SK-N-SH (cell line): ENCODE data around the gene CFAP107. TPM values are rescaled to one million over a fixed set of nuclear protein-coding genes. Genes with fewer than 3 reads are reported as not detected.

Experiments
- CTCF ChIA-PET: fragments of 300-600, 350-600 bp; formaldehyde crosslinking; extraction: SDS; loops from one replicate; lab custom pipeline; 2021; lab: Yijun Ruan, JAX
- POLR2A ChIA-PET: fragments of 350-600 bp; sonication (Branson Sonifier 250); formaldehyde crosslinking; extraction: SDS; loops from one replicate; lab custom pipeline; 2020; ENCODE audit warnings: antibody characterized with exemption, inconsistent platforms; lab: Yijun Ruan, JAX
- DNase-seq: peaks from one replicate; pipeline ENCODE4 v3.0.0; 2012
- H2AFZ ChIP-seq: fragments of 200-600 bp; sonication (generic); 2 replicates; pipeline ENCODE4 v1.8.1; 2016; ENCODE audit warnings: antibody characterized with exemption, mild to moderate bottlenecking, low read depth
- H3F3A ChIP-seq: fragments of 200-600 bp; sonication (generic); replicated peaks from 2 replicates; pipeline ENCODE3; 2016; ENCODE audit warnings: antibody characterized with exemption, mild to moderate bottlenecking; ENCODE audit not compliant: insufficient read depth
- H3K27ac ChIP-seq, 2 experiments: fragments of 200-500 bp in 1 of 2; fragments of 200-600 bp in 1 of 2; sonication (Bioruptor generic) in 1 of 2; sonication (generic), shearing (Covaris generic) in 1 of 2; 2 replicates each; pipeline versions ENCODE4 v1.5.1 to v1.6.1; 2014 to 2016; ENCODE audit warnings: low read depth in 2 of 2, inconsistent platforms in 1 of 2, low read length in 1 of 2, mild to moderate bottlenecking in 1 of 2, mixed read lengths in 1 of 2
- H3K27me3 ChIP-seq: fragments of 200-600 bp; sonication (generic), shearing (Covaris generic); 2 replicates; pipeline ENCODE4 v1.6.1; 2016; ENCODE audit warnings: mixed run types; ENCODE audit not compliant: insufficient read depth
- H3K36me3 ChIP-seq, 2 experiments: fragments of 200-500 bp in 1 of 2; fragments of 200-600 bp in 1 of 2; sonication (Bioruptor generic) in 1 of 2; sonication (generic) in 1 of 2; replicated peaks in 1 of 2; 2 replicates each; pipeline versions ENCODE3 to v1.5.1; 2014 to 2016; ENCODE audit warnings: low read length in 1 of 2, mild to moderate bottlenecking in 1 of 2; ENCODE audit not compliant: insufficient read depth in 2 of 2, control insufficient read depth in 1 of 2
- H3K4me1 ChIP-seq, 2 experiments: fragments of 200-500 bp in 1 of 2; fragments of 200-600 bp in 1 of 2; sonication (Bioruptor generic) in 1 of 2; sonication (generic), shearing (Covaris generic) in 1 of 2; 2 replicates each; pipeline versions ENCODE4 v1.5.1 to v1.6.1; 2014 to 2016; ENCODE audit warnings: low read depth in 1 of 2, low read length in 1 of 2, mixed run types in 1 of 2; ENCODE audit not compliant: insufficient read depth in 2 of 2, control insufficient read depth in 1 of 2
- H3K4me2 ChIP-seq: fragments of 200-600 bp; sonication (generic), shearing (Covaris generic); 2 replicates; pipeline ENCODE4 v1.6.1; 2017; ENCODE audit warnings: mixed run types
- H3K4me3 ChIP-seq, 2 experiments: fragments of 200-500 bp in 1 of 2; fragments of 200-600 bp in 1 of 2; sonication (Bioruptor generic) in 1 of 2; sonication (generic), shearing (Covaris generic) in 1 of 2; 2 replicates each; pipeline versions ENCODE4 v1.5.1 to v1.8.1; 2014 to 2016; ENCODE audit warnings: low read depth in 2 of 2, inconsistent platforms in 1 of 2, low read length in 1 of 2, mild to moderate bottlenecking in 1 of 2, mixed read lengths in 1 of 2, moderate library complexity in 1 of 2
- H3K79me2 ChIP-seq: fragments of 200-600 bp; sonication (generic); 2 replicates; pipeline ENCODE4 v1.8.1; 2017; ENCODE audit warnings: mild to moderate bottlenecking; ENCODE audit not compliant: insufficient read depth
- H3K9ac ChIP-seq: fragments of 200-600 bp; sonication (generic); 2 replicates; pipeline ENCODE4 v1.6.1; 2017; ENCODE audit warnings: mixed run types
- H3K9me2 ChIP-seq: fragments of 200-600 bp; sonication (generic); 2 replicates; pipeline ENCODE4 v1.6.1; 2017; ENCODE audit warnings: mixed run types
- H3K9me3 ChIP-seq: fragments of 200-600 bp; sonication (generic); 2 replicates; pipeline ENCODE4 v1.6.1; 2017; ENCODE audit warnings: mixed run types, mild to moderate bottlenecking, moderate library complexity
- H4K20me1 ChIP-seq: fragments of 200-600 bp; sonication (generic); 2 replicates; pipeline ENCODE4 v1.6.1; 2017; ENCODE audit warnings: mild to moderate bottlenecking, mixed run types; ENCODE audit not compliant: insufficient read depth
- FOXM1 ChIP-seq: IDR thresholded peaks from 2 replicates; pipeline ENCODE4 v1.4.0; 2012; ENCODE audit warnings: low read depth, mild to moderate bottlenecking
- GATA2 ChIP-seq: sonication (generic); formaldehyde crosslinking; IDR thresholded peaks from 2 replicates; pipeline ENCODE4 v1.5.0; 2020; ENCODE audit warnings: mild to moderate bottlenecking, missing genetic modification reagents
- IRF3 ChIP-seq: fragments of 150-350 bp; IDR thresholded peaks from 2 replicates; pipeline ENCODE4 v1.6.1; 2016; ENCODE audit warnings: mild to moderate bottlenecking, low read depth, low read length
- JUND ChIP-seq: IDR thresholded peaks from 2 replicates; pipeline ENCODE4 v1.4.0; 2012
- MEF2A ChIP-seq: IDR thresholded peaks from 2 replicates; pipeline ENCODE4 v1.4.0; 2012; ENCODE audit warnings: low read depth, borderline replicate concordance
- NFIC ChIP-seq: IDR thresholded peaks from 2 replicates; pipeline ENCODE4 v1.4.0; 2012; ENCODE audit warnings: borderline replicate concordance
- NRF1 ChIP-seq: IDR thresholded peaks from 2 replicates; pipeline ENCODE4 v1.6.1; 2012; ENCODE audit warnings: low read depth, mild to moderate bottlenecking, low read length
- POLR2AphosphoS5 ChIP-seq: IDR thresholded peaks from 2 replicates; pipeline ENCODE4 v1.6.1; 2012; ENCODE audit warnings: low read depth, low read length
- RAD21 ChIP-seq: IDR thresholded peaks from 2 replicates; pipeline ENCODE4 v1.6.1; 2012; ENCODE audit warnings: mild to moderate bottlenecking, low read length
- REST ChIP-seq: IDR thresholded peaks from 2 replicates; pipeline ENCODE4 v1.6.1; 2012; ENCODE audit warnings: mild to moderate bottlenecking, low read depth, low read length, moderate library complexity
- SMC3 ChIP-seq: IDR thresholded peaks from 2 replicates; pipeline ENCODE4 v1.6.1; 2012; ENCODE audit warnings: low read depth, low read length, improper control_type of control experiment
- TEAD4 ChIP-seq: IDR thresholded peaks from 2 replicates; pipeline ENCODE4 v1.4.0; 2012; ENCODE audit warnings: mild to moderate bottlenecking, borderline replicate concordance; ENCODE audit not compliant: insufficient read depth
- ZBTB33 ChIP-seq: IDR thresholded peaks from 2 replicates; pipeline ENCODE4 v1.4.0; 2012; ENCODE audit warnings: low read depth, borderline replicate concordance
- WGBS: methylation state at CpG from one replicate; pipeline ENCODE4 v1.1.6; 2017; ENCODE audit warnings: low lambda C conversion rate; 5-methylcytosine and 5-hydroxymethylcytosine counted together
- polyA plus RNA-seq, 3 experiments: library from polyadenylated mRNA; depleted of rRNA; stranded (reverse); fragments of >200 nt; gene quantifications; 2 replicates each; pipeline ENCODE4 v1.2.3, GENCODE V29; 2012

Gene CFAP107
- polyA plus RNA-seq, 1 of the 3 experiments (the other 2 are of a cell fraction): not detected

GRCh38 chr1:12715896-12716437 is 30.0 kb upstream of the CFAP107 start, which contains the start of gene AADACL3:
AADACL3 (plus strand) TSS chr1:12716110; CDS start chr1:12716177, 67 bp downstream.
- H3K27ac ChIP-seq: no peak within 1 kb of the TSS
- no peak within 1 kb of the TSS for H2AFZ ChIP-seq
- H3K9me3 ChIP-seq: no peaks in the 10 kb centered on the region
- TF ChIP-seq POLR2AphosphoS5 (no peak), SMC3 (no peak), GATA2 (no peak), TEAD4 (no peak), RAD21 (no peak), JUND (no peak), ZBTB33 (no peak), NFIC (no peak), NRF1 (no peak), MEF2A (no peak), IRF3 (no peak), FOXM1 (no peak), REST (no peak)
- ChIA-PET CTCF (interaction anchor here (1.4 kb wide), 1 partner anchor 10 kb away, joined by 3 read pairs; no protein-coding TSS in a partner anchor), POLR2A (no interaction called here)
- H3K79me2 ChIP-seq: no peaks in the 10 kb centered on the region
- no peak within 1 kb of the TSS for H3K9ac ChIP-seq
- no peak for DNase-seq
- no peaks in the 10 kb centered on the region for H3F3A ChIP-seq
- no peaks in the 10 kb centered on the region for H3K36me3 ChIP-seq
- H3K27me3 ChIP-seq: no peaks in the 10 kb centered on the region; the same call in 1 of the 2 replicates
- no peak within 1 kb of the TSS for H3K4me3 ChIP-seq
- no peaks in the 10 kb centered on the region for H3K4me1 ChIP-seq
- H4K20me1 ChIP-seq: no peaks in the 10 kb centered on the region
- no peak within 1 kb of the TSS for H3K4me2 ChIP-seq
- 69% methylated on average over 7 of the region's 8 CpGs for WGBS
- no peaks in the 10 kb centered on the region for H3K9me2 ChIP-seq
